ENCODE measurements around the gene MLN. TPM values are rescaled to one million over a fixed set of nuclear protein-coding genes. Genes with fewer than 3 reads are reported as not detected.

The MLN gene
- total RNA-seq, 1 donor from 2014 or later: not detected

- DNase-seq (ENCODE audit: low read depth): no peak
Observed at GRCh38 chr6:33813990-33814985, 10.5 kb upstream of the MLN start.

- DNase-seq (ENCODE audit: low read depth): no peak
Observed at GRCh38 chr6:33813246-33813904, 9.6 kb upstream of the MLN start.

- peak; percentile 34 for DNase-seq (ENCODE audit: low read depth)
Observed at GRCh38 chr6:33812669-33813068, 8.9 kb upstream of the MLN start.

GRCh38 chr6:33809594-33809993 is 5.8 kb upstream of the MLN start:
- no peak for DNase-seq (ENCODE audit: low read depth)

GRCh38 chr6:33808641-33809180 is 4.9 kb upstream of the MLN start:
- DNase-seq (ENCODE audit: low read depth): no peak

- no peak for DNase-seq (ENCODE audit: low read depth)
Observed at GRCh38 chr6:33807606-33808005, 3.8 kb upstream of the MLN start.

GRCh38 chr6:33806841-33807240 is 3.0 kb upstream of the MLN start:
- no peak for DNase-seq (ENCODE audit: low read depth)

GRCh38 chr6:33802186-33802958 is 1.4 kb downstream of the MLN start:
- no peak for DNase-seq (ENCODE audit: low read depth)

- DNase-seq (ENCODE audit: low read depth): no peak
Observed at GRCh38 chr6:33801611-33802010, 2.2 kb downstream of the MLN start.

- DNase-seq (ENCODE audit: low read depth): no peak
Observed at GRCh38 chr6:33800248-33800969, 3.4 kb downstream of the MLN start.

- DNase-seq (ENCODE audit: low read depth): no peak
Observed at GRCh38 chr6:33799454-33800113, 4.2 kb downstream of the MLN start.

- DNase-seq (ENCODE audit: low read depth): no peak
Observed at GRCh38 chr6:33798343-33798848, 5.4 kb downstream of the MLN start.

- DNase-seq (ENCODE audit: low read depth): no peak
Observed at GRCh38 chr6:33797626-33798342, 6.0 kb downstream of the MLN start.

GRCh38 chr6:33794910-33795623 is 8.7 kb downstream of the MLN start:
- no peak for DNase-seq (ENCODE audit: low read depth)

GRCh38 chr6:33792981-33793380 is 10.8 kb downstream of the MLN start:
- no peak for DNase-seq (ENCODE audit: low read depth)

GRCh38 chr6:33791620-33792019 is 12.2 kb downstream of the MLN start:
- DNase-seq (ENCODE audit: low read depth): no peak

- no peak for DNase-seq (ENCODE audit: low read depth)
Observed at GRCh38 chr6:33790910-33791309, 12.9 kb downstream of the MLN start.

- DNase-seq (ENCODE audit: low read depth): no peak
Observed at GRCh38 chr6:33790379-33790778, 13.4 kb downstream of the MLN start.

GRCh38 chr6:33789550-33789895 is 14.3 kb downstream of the MLN start:
- DNase-seq (ENCODE audit: low read depth): no peak
